Mesendoderm (in vitro differentiated cells): ENCODE data around the gene PLSCR1.

ENCODE experiments used
- DNase-seq: peaks from one replicate; pipeline ENCODE4 v3.0.0; 2013
- H2AK5ac ChIP-seq: 2 replicates; pipeline ENCODE4 v1.6.1; 2013; ENCODE audit warnings: low read length, inconsistent platforms
- H2BK120ac ChIP-seq: 2 replicates; pipeline ENCODE4 v1.6.1; 2013; ENCODE audit warnings: low read depth, mild to moderate bottlenecking, low read length, moderate library complexity, mixed read lengths
- H2BK15ac ChIP-seq: replicated peaks from 2 replicates; pipeline ENCODE4 v1.6.1; 2013; ENCODE audit warnings: low read depth, mild to moderate bottlenecking, moderate library complexity
- H2BK5ac ChIP-seq: 2 replicates; pipeline ENCODE4 v1.6.1; 2013; ENCODE audit warnings: low read length, inconsistent platforms
- H3K18ac ChIP-seq: 2 replicates; pipeline ENCODE4 v1.6.1; 2013; ENCODE audit warnings: mild to moderate bottlenecking, low read length, mixed read lengths
- H3K23ac ChIP-seq: one replicate; pipeline ENCODE4 v1.6.1; 2013; ENCODE audit warnings: low read length
- H3K27ac ChIP-seq: 2 replicates; pipeline ENCODE4 v1.5.1; 2013; ENCODE audit warnings: low read depth, mild to moderate bottlenecking, inconsistent platforms, low read length, moderate library complexity
- H3K27me3 ChIP-seq: 2 replicates; pipeline ENCODE4 v1.6.1; 2013; ENCODE audit warnings: low read length, control low read depth, mild to moderate bottlenecking, inconsistent platforms; ENCODE audit not compliant: insufficient read depth, poor library complexity
- H3K36me3 ChIP-seq: 2 replicates; pipeline ENCODE4 v1.6.1; 2013; ENCODE audit warnings: low read length, inconsistent platforms; ENCODE audit not compliant: control insufficient read depth, insufficient read depth
- H3K4ac ChIP-seq: one replicate; pipeline ENCODE4 v1.6.1; 2013; ENCODE audit warnings: low read depth, mild to moderate bottlenecking, low read length, moderate library complexity
- H3K4me1 ChIP-seq: 2 replicates; pipeline ENCODE4 v1.6.1; 2013; ENCODE audit warnings: low read depth, low read length, inconsistent platforms; ENCODE audit not compliant: control insufficient read depth
- H3K4me2 ChIP-seq: 2 replicates; pipeline ENCODE4 v1.6.1; 2013; ENCODE audit warnings: low read length
- H3K4me3 ChIP-seq: 2 replicates; pipeline ENCODE4 v1.5.1; 2013; ENCODE audit warnings: mild to moderate bottlenecking, low read length
- H3K56ac ChIP-seq: one replicate; pipeline ENCODE4 v1.6.1; 2013; ENCODE audit warnings: low read length
- H3K79me1 ChIP-seq: 2 replicates; pipeline ENCODE4 v1.6.1; 2013; ENCODE audit warnings: low read length, inconsistent platforms
- H3K79me2 ChIP-seq: 2 replicates; pipeline ENCODE4 v1.6.1; 2013; ENCODE audit warnings: mild to moderate bottlenecking, low read length; ENCODE audit not compliant: control insufficient read depth, insufficient read depth
- H3K9ac ChIP-seq: 2 replicates; pipeline ENCODE4 v1.6.1; 2013; ENCODE audit warnings: low read length, inconsistent platforms
- H4K5ac ChIP-seq: one replicate; pipeline ENCODE4 v1.6.1; 2013; ENCODE audit warnings: low read length
- H4K8ac ChIP-seq: one replicate; pipeline ENCODE4 v1.6.1; 2013; ENCODE audit warnings: low read depth, mild to moderate bottlenecking, control low read depth, low read length, moderate library complexity
- WGBS: extraction: QIAGEN DNeasy Blood & Tissue Kit; methylation state at CpG from one replicate; pipeline ENCODE4 v1.1.7; 2013; ENCODE audit warnings: low lambda C conversion rate, missing lambda C conversion rate; ENCODE audit not compliant: insufficient coverage; ENCODE audit errors: extremely low coverage; 5-methylcytosine and 5-hydroxymethylcytosine counted together

Gene PLSCR1

DNA sequence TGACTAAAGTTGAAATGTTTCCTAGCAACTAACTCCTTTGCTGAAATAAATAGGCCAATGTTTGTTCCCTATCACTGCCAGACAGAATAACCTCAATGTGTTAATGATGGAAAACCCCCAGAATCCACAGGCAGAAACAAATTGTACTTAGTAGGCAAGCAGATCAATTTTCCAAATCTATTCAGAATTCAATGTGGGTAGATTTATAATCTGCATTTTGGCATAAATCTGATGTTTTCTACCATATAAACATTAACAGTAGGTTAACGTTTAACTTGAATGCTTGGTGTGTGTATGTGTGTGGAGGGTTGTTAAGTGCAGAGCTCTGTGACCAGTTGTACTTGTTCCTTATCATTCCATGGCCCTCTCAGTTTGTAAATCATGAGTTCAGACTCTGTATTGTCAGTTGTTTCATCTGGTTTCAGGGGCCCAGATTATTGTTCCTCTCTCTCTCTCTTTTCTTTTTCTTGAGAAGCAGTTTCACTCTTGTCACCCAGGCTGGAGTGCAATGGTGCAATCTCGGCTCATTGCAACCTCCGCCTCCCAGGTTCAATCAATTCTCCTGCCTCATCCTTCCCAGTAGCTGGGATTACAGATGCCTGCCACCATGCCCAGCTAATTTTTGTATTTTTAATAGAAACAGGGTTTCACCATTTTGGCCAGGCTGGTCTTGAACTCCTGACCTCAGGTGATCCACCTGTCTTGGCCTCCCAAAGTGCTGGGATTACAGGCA, 32.8 kb downstream of the PLSCR1 start:
- no CpG with 5 or more reads among the region's 3 CpGs for WGBS
- Histone ChIP-seq H3K36me3 (no peaks in the 10 kb centered on the region), H4K8ac (no peak overlapping the region), H2BK15ac (no peak overlapping the region), H3K56ac (no peak overlapping the region), H3K4me2 (no peak overlapping the region), H2BK5ac (no peak overlapping the region), H3K4me3 (no peak overlapping the region), H3K4me1 (peaks cover 5% of the 10 kb centered on the region), H3K79me1 (no peaks in the 10 kb centered on the region), H4K5ac (no peak overlapping the region), H3K4ac (no peak overlapping the region), H3K18ac (no peak overlapping the region), H3K9ac (no peak overlapping the region), H2BK120ac (no peak overlapping the region), H3K27ac (no peak overlapping the region), H3K79me2 (no peaks in the 10 kb centered on the region), H2AK5ac (no peak overlapping the region), H3K23ac (no peak overlapping the region), H3K27me3 (no peaks in the 10 kb centered on the region)
- peak; percentile 60 for DNase-seq

DNA sequence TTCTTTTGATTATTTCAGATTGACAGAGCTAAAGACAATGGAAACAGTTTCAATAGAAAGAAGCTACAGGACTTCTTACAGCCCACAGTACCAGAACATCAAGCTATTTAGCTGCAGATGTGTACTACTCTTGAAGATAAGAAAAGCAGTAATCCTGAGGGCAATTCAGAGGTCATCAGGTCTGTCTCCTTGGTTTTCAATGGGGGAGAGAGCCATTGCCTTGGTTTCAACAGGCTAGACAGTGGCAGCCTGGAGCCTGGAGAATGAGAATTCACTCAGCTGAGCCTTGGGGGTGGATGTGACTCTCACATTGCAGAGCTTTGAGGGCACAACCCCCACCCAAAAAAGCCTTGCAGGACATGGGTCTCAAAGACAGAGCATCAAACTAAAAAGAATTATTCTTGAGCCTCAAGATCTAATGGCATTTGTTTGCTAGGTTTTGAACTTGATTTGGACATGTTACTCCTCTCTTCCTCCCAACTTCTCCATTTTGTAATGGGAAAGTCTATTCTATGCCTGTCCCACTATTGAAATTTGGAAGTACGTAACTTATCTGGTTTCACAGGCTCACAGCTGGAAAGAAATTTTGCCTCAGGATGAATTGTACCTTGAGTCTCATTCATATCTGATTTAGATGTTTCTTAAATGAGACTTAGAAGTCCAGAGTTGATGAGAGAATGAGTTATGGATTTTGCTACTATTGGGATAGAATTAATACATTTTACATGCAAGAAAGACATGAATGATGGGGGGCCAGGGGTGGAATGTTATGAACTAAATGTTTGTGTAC, 36.9 kb downstream of the PLSCR1 start:
- Histone ChIP-seq H4K5ac (no peak overlapping the region), H4K8ac (peak overlapping the region; percentile 81), H3K4me2 (no peak overlapping the region), H3K23ac (no peak overlapping the region), H3K9ac (no peak overlapping the region), H2AK5ac (peak overlapping the region; percentile 57), H2BK120ac (peak overlapping the region; percentile 100), H2BK5ac (peak overlapping the region; percentile 93), H3K36me3 (no peaks in the 10 kb centered on the region), H3K18ac (peak overlapping the region; percentile 97), H3K79me1 (no peaks in the 10 kb centered on the region), H3K4ac (peak overlapping the region; percentile 94), H3K4me3 (no peak overlapping the region), H3K4me1 (peaks cover 5% of the 10 kb centered on the region), H3K27me3 (no peaks in the 10 kb centered on the region), H3K79me2 (no peaks in the 10 kb centered on the region), H2BK15ac (peak overlapping the region; percentile 57), H3K27ac (peak overlapping the region; percentile 84), H3K56ac (peak overlapping the region; percentile 56)
- DNase-seq = peak; percentile 86
- no CpG with 5 or more reads among the region's 1 CpG for WGBS

DNA sequence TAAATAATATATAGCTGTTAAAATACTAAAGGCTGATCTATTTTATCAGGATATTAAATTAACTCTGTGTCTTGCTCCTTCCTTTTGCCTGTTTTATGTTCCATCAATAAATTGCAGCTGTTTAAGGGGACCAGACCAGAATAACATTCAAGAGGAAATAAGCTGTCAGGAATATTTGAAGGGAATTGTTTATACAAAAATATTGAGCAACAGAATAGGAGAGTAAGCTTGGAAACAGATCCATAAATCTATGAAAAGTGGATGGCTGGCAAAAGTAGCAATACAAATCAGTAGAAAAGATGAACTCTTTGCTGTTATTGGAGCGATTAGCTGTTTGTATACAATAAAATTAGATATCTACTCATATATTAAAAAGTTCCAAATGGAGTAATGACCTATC, 38.9 kb downstream of the PLSCR1 start:
- Histone ChIP-seq H3K9ac (no peak overlapping the region), H3K18ac (no peak overlapping the region), H2BK120ac (no peak overlapping the region), H3K56ac (no peak overlapping the region), H3K27ac (no peak overlapping the region), H3K79me2 (no peaks in the 10 kb centered on the region), H4K8ac (no peak overlapping the region), H3K23ac (no peak overlapping the region), H3K27me3 (no peaks in the 10 kb centered on the region), H2BK5ac (no peak overlapping the region), H3K4me3 (no peak overlapping the region), H3K79me1 (no peaks in the 10 kb centered on the region), H3K36me3 (no peaks in the 10 kb centered on the region), H4K5ac (no peak overlapping the region), H3K4ac (no peak overlapping the region), H2BK15ac (no peak overlapping the region), H3K4me2 (no peak overlapping the region), H3K4me1 (peaks cover 5% of the 10 kb centered on the region), H2AK5ac (no peak overlapping the region)
- DNase-seq = no peak
- WGBS = no CpG with 5 or more reads among the region's 1 CpG

- no peak overlapping the region for H2BK120ac ChIP-seq
- no CpG with 5 or more reads among the region's 3 CpGs for WGBS
- no peak overlapping the region for H2AK5ac ChIP-seq
- H2BK15ac ChIP-seq = no peak overlapping the region
- no peak overlapping the region for H3K4me3 ChIP-seq
- no peaks in the 10 kb centered on the region for H3K79me1 ChIP-seq
- peak overlapping the region; percentile 18 for H3K18ac ChIP-seq
- DNase-seq = peak; percentile 96
- H3K4me1 ChIP-seq = peaks cover 5% of the 10 kb centered on the region
- H3K27ac ChIP-seq = peak overlapping the region; percentile 33
- peak overlapping the region; percentile 93 for H4K8ac ChIP-seq
- H4K5ac ChIP-seq = no peak overlapping the region
- no peaks in the 10 kb centered on the region for H3K27me3 ChIP-seq
- no peak overlapping the region for H3K9ac ChIP-seq
- no peak overlapping the region for H3K4ac ChIP-seq
- no peak overlapping the region for H3K56ac ChIP-seq
- H3K36me3 ChIP-seq = no peaks in the 10 kb centered on the region
- H2BK5ac ChIP-seq = no peak overlapping the region
- no peak overlapping the region for H3K23ac ChIP-seq
- no peaks in the 10 kb centered on the region for H3K79me2 ChIP-seq
- no peak overlapping the region for H3K4me2 ChIP-seq
Measured at GRCh38 chr3:146504498-146505197, 39.8 kb downstream of the PLSCR1 start.

DNA sequence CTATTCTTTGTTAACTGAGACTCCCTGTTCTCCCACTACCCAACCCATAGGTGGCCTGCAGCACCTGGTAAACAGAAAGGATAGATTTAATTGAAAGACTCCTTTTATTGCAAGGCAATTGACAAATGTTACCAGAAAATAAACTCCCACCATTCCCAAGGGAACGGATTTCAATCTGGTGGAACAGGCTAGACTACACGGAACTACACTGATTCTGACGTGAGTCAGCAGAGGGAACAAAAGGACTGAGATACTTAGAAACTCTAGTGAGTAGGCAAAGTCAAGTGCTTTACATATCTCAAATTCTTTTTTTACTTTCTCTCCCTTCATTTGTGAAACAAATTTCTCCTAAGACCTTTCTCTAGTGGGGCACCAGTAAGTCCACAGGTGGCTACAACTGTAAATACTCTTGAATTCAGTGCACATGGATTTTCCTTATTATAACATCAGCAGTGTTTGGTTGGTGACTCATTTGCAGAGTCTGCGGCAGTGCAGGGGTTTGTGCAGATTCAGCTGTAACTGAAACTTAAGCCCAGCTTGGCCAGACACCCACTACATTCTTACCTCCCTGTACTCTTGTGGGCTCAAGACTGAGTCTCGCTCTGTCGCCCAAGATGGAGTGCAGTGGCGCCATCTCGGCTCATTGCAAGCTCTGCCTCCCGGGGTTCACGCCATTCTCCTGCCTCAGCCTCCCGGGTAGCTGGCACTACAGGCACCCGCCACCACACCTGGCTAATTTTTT, 40.8 kb downstream of the PLSCR1 start:
- Histone ChIP-seq H3K23ac (no peak overlapping the region), H3K56ac (peak overlapping the region; percentile 67), H3K4me1 (peaks cover 5% of the 10 kb centered on the region), H3K18ac (peak overlapping the region; percentile 93), H3K36me3 (no peaks in the 10 kb centered on the region), H3K79me2 (no peaks in the 10 kb centered on the region), H2BK5ac (peak overlapping the region; percentile 17), H4K5ac (no peak overlapping the region), H3K4me2 (no peak overlapping the region), H3K9ac (no peak overlapping the region), H2AK5ac (peak overlapping the region; percentile 5), H3K79me1 (no peaks in the 10 kb centered on the region), H3K27ac (peak overlapping the region; percentile 53), H4K8ac (no peak overlapping the region), H3K4ac (peak overlapping the region; percentile 96), H3K4me3 (no peak overlapping the region), H3K27me3 (no peaks in the 10 kb centered on the region), H2BK120ac (peak overlapping the region; percentile 89), H2BK15ac (peak overlapping the region; percentile 74)
- peak; percentile 71 for DNase-seq
- WGBS = no CpG with 5 or more reads among the region's 12 CpGs
